ENCODE measurements around the gene AGPAT4. TPM values are rescaled to one million over a fixed set of nuclear protein-coding genes. Genes with fewer than 3 reads are reported as not detected.

AGPAT4 gene
- polyA plus RNA-seq, 3 donors = 6.4 to 15.8 (median 6.9) TPM

- H3K4me1 Mint-ChIP-seq = peaks cover 18% of the 10 kb centered on the region
- no peak overlapping the region for H3K27ac Mint-ChIP-seq
- no peak for TF ChIP-seq CTCF (IDR thresholded peaks at IDR 0.05)
- H3K9me3 Mint-ChIP-seq = peaks cover 5 to 13% (median 8%) of the 10 kb centered on the region in 7 donors
- Histone ChIP-seq H3K9ac (ENCODE audit: insufficient read depth, low read length, poor library complexity, severe bottlenecking) (no peak overlapping the region), H3K27ac (ENCODE audit: low read depth in 1 of 2, low read length in 2 of 2) (no peak overlapping the region), H2AFZ (ENCODE audit: insufficient read depth, low read depth, low read length, poor library complexity, severe bottlenecking) (no peak overlapping the region), H4K20me1 (ENCODE audit: insufficient read depth, low read length) (no peaks in the 10 kb centered on the region), H3K4me1 (ENCODE audit: control insufficient read depth in 1 of 2, insufficient read depth in 2 of 2, low read length in 2 of 2) (peaks cover 12 to 15% of the 10 kb centered on the region in 2 donors), H3K36me3 (replicated peaks in 1 of 2; ENCODE audit: control insufficient read depth in 1 of 2, insufficient read depth in 2 of 2, low read length in 2 of 2) (no peaks in the 10 kb centered on the region), H3K4me3 (replicated peaks in 1 of 3; ENCODE audit: low read depth in 2 of 3, low read length in 3 of 3) (no peak overlapping the region), H3K9me3 (replicated peaks in 1 of 2; ENCODE audit: control insufficient read depth in 1 of 2, insufficient read depth in 1 of 2, low read length in 2 of 2) (no peaks in the 10 kb centered on the region), H3K4me2 (replicated peaks; ENCODE audit: extremely low read depth, low read length, poor library complexity, severe bottlenecking) (no peak overlapping the region), H3K27me3 (ENCODE audit: control insufficient read depth in 2 of 2, insufficient read depth in 2 of 2, low read length in 2 of 2) (peaks cover 5% of the 10 kb centered on the region in 2 donors), H3K79me2 (ENCODE audit: insufficient read depth, low read length) (no peaks in the 10 kb centered on the region)
- no peak overlapping the region for H3K4me3 Mint-ChIP-seq
- DNase-seq = no peak
- peaks cover 2 to 3% of the 10 kb centered on the region in 2 donors for H3K36me3 Mint-ChIP-seq
- WGBS (ENCODE audit: insufficient coverage) = no CpG with 5 or more reads among the region's 4 CpGs
- H3K27me3 Mint-ChIP-seq (ENCODE audit: low read depth in 3 of 3) = peaks cover 0 to 17% (median 2%) of the 10 kb centered on the region in 3 donors
- intact Hi-C loops (cut with micrococcal nuclease) = loop anchor here in 1 of 2 donors (10.0 kb wide), 1 partner anchor 162 kb away; no protein-coding TSS in a partner anchor
Measured at GRCh38 chr6:161276605-161277155, 2.8 kb upstream of the AGPAT4 start.

- Histone ChIP-seq H3K36me3 (replicated peaks in 1 of 2; ENCODE audit: control insufficient read depth in 1 of 2, insufficient read depth in 2 of 2, low read length in 2 of 2) (no peaks in the 10 kb centered on the region), H3K9ac (ENCODE audit: insufficient read depth, low read length, poor library complexity, severe bottlenecking) (no peak overlapping the region), H3K27me3 (ENCODE audit: control insufficient read depth in 2 of 2, insufficient read depth in 2 of 2, low read length in 2 of 2) (peaks cover 5% of the 10 kb centered on the region in 2 donors), H3K79me2 (ENCODE audit: insufficient read depth, low read length) (no peaks in the 10 kb centered on the region), H2AFZ (ENCODE audit: insufficient read depth, low read depth, low read length, poor library complexity, severe bottlenecking) (no peak overlapping the region), H3K4me2 (replicated peaks; ENCODE audit: extremely low read depth, low read length, poor library complexity, severe bottlenecking) (no peak overlapping the region), H3K27ac (ENCODE audit: low read depth in 1 of 2, low read length in 2 of 2) (no peak overlapping the region), H4K20me1 (ENCODE audit: insufficient read depth, low read length) (no peaks in the 10 kb centered on the region), H3K9me3 (replicated peaks in 1 of 2; ENCODE audit: control insufficient read depth in 1 of 2, insufficient read depth in 1 of 2, low read length in 2 of 2) (no peaks in the 10 kb centered on the region), H3K4me3 (replicated peaks in 1 of 3; ENCODE audit: low read depth in 2 of 3, low read length in 3 of 3) (no peak overlapping the region), H3K4me1 (ENCODE audit: control insufficient read depth in 1 of 2, insufficient read depth in 2 of 2, low read length in 2 of 2) (peaks cover 12 to 15% of the 10 kb centered on the region in 2 donors)
- intact Hi-C loops (cut with micrococcal nuclease) = loop anchor here (5.0 to 10.0 kb wide), 3 partner anchors 92 to 173 kb away; no protein-coding TSS in a partner anchor
- WGBS (ENCODE audit: insufficient coverage) = 86% methylated on average over 1 of the region's 2 CpGs
- peak overlapping the region in 1 of 2 donors; percentile 62 for H3K4me3 Mint-ChIP-seq
- DNase-seq = no peak
- no peak for TF ChIP-seq CTCF (IDR thresholded peaks at IDR 0.05)
- peaks cover 2 to 3% of the 10 kb centered on the region in 2 donors for H3K36me3 Mint-ChIP-seq
- peaks cover 0 to 2% (median 0%) of the 10 kb centered on the region in 7 donors for H3K9me3 Mint-ChIP-seq
- peaks cover 0 to 13% (median 0%) of the 10 kb centered on the region in 3 donors for H3K27me3 Mint-ChIP-seq (ENCODE audit: low read depth in 3 of 3)
- H3K4me1 Mint-ChIP-seq = peaks cover 24% of the 10 kb centered on the region
- peak overlapping the region in 4 of 7 donors; percentile 51 to 96 (median 72) for H3K27ac Mint-ChIP-seq
Measured at GRCh38 chr6:161274898-161275297, 1.0 kb upstream of the AGPAT4 start.
